ENCODE results near the gene P4HA2.

DNA sequence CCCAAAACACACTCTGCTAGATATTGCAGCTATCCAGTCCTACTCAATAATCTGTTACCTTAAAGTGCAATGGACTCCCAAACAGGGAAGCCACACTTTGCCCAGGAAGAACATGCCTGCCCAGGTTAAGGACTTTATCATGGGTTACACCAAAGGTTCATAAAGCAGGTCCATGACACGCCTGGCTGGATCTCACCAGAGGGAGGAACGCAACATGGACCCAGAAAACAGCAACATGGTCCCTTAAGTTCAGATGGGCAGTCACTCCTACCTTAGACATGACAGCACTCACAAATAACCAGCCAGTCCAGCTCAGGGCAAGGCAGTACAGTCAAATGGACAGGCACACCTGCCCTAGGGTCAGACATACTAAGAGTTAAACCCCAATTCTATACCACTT is 3.8 kb downstream of the P4HA2 start:
- TF ChIP-seq, protein P1, sequence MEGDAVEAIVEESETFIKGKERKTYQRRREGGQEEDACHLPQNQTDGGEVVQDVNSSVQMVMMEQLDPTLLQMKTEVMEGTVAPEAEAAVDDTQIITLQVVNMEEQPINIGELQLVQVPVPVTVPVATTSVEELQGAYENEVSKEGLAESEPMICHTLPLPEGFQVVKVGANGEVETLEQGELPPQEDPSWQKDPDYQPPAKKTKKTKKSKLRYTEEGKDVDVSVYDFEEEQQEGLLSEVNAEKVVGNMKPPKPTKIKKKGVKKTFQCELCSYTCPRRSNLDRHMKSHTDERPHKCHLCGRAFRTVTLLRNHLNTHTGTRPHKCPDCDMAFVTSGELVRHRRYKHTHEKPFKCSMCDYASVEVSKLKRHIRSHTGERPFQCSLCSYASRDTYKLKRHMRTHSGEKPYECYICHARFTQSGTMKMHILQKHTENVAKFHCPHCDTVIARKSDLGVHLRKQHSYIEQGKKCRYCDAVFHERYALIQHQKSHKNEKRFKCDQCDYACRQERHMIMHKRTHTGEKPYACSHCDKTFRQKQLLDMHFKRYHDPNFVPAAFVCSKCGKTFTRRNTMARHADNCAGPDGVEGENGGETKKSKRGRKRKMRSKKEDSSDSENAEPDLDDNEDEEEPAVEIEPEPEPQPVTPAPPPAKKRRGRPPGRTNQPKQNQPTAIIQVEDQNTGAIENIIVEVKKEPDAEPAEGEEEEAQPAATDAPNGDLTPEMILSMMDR (IDR thresholded peaks at IDR 0.05; ENCODE audit: low read length), result no peak
- no peak for TF ChIP-seq EZH2 (optimal IDR thresholded peaks at IDR 0.05; ENCODE audit: low read depth, low read length)

All from MM.1S (cell line).